Activated T-cell treated with anti-CD3 and anti-CD28 coated beads, Interleukin-2, amount 50 U/mL, for 24 hours (primary cell): Measurements from ENCODE around the gene TCERG1.

Experiments used
- DNase-seq: peaks from one replicate; pipeline ENCODE4 v3.0.0-alpha.2; 2020
- H3K27ac Mint-ChIP-seq: 2 replicates; pipeline ENCODE4 v1.8.0; 2020; ENCODE audit warnings: mild to moderate bottlenecking, mixed read lengths
- H3K27me3 Mint-ChIP-seq: 2 replicates; pipeline ENCODE4 v1.8.0; 2020; ENCODE audit warnings: mixed read lengths
- H3K36me3 Mint-ChIP-seq: 2 replicates; pipeline ENCODE4 v1.8.0; 2020; ENCODE audit warnings: low read depth, mixed read lengths
- H3K4me1 Mint-ChIP-seq: 2 replicates; pipeline ENCODE4 v1.8.0; 2020; ENCODE audit warnings: low read depth, mixed read lengths
- H3K4me3 Mint-ChIP-seq: 2 replicates; pipeline ENCODE4 v1.8.0; 2020; ENCODE audit warnings: mild to moderate bottlenecking, moderate library complexity, mixed read lengths
- H3K9me3 Mint-ChIP-seq: 2 replicates; pipeline ENCODE4 v1.8.0; 2020; ENCODE audit warnings: mixed read lengths

Gene TCERG1

DNA sequence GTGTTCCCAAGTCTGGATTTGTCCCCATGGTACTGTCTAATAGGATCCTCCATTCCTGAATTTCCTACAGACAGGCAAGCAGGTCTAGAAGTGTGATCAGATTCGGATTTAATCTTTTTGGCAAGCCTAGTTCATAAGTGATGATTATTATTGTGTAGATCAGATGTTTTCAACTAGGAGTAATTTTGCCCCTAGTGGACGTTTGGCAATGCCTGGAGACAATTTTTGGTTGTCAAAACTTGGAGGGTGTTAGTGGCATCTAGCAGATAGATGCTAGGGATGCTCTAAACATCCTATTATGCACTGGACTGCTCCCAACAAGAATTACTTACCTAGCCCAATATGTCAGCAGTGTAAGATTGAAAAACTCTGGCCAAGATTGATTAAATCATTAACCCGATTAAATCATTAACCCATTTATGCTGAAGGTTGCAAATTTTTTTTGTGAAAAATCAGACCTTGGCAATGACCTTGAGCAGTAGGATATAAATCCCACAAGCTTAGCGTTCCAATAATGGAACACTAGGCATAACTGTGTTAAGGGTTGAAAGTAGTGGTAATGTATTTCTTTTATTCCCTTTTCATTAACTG, 28.2 kb downstream of the TCERG1 start:
- Mint-ChIP-seq H3K36me3 (peaks cover 90% of the 10 kb centered on the region), H3K27ac (no peak overlapping the region), H3K27me3 (no peaks in the 10 kb centered on the region), H3K4me1 (peaks cover 7% of the 10 kb centered on the region), H3K4me3 (no peak overlapping the region), H3K9me3 (no peaks in the 10 kb centered on the region)
- no peak for DNase-seq

DNA sequence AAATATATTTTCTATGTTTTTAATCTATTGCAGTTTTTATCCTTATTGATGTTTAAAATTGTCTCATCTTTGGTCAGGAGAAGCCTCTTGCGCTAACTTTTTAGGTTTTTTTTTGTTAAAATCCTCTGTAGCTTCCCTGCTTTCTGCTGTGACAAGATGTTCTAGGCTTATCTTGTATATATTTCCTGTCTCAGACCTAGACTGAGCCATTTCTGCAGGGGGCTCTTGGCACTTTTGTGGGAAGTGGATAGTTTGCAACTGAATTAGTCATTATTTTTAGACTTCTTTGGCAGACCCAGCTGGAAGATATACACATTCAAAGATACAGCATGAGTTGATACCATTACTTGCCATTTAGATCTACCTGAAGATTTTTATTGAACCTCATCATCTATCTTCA, 28.8 kb downstream of the TCERG1 start:
- peaks cover 88% of the 10 kb centered on the region for H3K36me3 Mint-ChIP-seq
- H3K9me3 Mint-ChIP-seq: no peaks in the 10 kb centered on the region
- H3K4me1 Mint-ChIP-seq: peaks cover 7% of the 10 kb centered on the region
- DNase-seq: no peak
- H3K4me3 Mint-ChIP-seq: no peak overlapping the region
- H3K27ac Mint-ChIP-seq: no peak overlapping the region
- H3K27me3 Mint-ChIP-seq: no peaks in the 10 kb centered on the region

DNA sequence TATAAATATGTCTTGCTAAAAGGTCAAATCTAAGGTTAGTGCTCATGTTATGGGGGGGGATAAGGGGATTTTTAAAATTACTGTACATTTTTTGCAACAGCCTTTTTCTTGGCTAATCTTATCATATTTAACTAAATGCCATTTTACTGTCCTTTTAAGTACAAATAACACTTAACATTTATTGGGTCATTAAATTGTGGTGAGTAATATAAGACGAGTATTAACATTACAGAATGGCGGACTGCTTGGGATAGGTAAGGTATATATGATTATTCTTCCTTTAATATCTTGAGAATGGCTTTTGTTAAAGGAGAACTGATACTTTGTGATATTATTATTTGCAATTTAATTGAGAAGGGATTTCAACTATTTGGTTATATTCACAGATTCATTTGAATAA, 35.6 kb downstream of the TCERG1 start:
- Mint-ChIP-seq H3K9me3 (no peaks in the 10 kb centered on the region), H3K36me3 (peaks cover 91% of the 10 kb centered on the region), H3K27me3 (no peaks in the 10 kb centered on the region), H3K27ac (no peak overlapping the region), H3K4me1 (no peaks in the 10 kb centered on the region), H3K4me3 (no peak overlapping the region)
- no peak for DNase-seq

DNA sequence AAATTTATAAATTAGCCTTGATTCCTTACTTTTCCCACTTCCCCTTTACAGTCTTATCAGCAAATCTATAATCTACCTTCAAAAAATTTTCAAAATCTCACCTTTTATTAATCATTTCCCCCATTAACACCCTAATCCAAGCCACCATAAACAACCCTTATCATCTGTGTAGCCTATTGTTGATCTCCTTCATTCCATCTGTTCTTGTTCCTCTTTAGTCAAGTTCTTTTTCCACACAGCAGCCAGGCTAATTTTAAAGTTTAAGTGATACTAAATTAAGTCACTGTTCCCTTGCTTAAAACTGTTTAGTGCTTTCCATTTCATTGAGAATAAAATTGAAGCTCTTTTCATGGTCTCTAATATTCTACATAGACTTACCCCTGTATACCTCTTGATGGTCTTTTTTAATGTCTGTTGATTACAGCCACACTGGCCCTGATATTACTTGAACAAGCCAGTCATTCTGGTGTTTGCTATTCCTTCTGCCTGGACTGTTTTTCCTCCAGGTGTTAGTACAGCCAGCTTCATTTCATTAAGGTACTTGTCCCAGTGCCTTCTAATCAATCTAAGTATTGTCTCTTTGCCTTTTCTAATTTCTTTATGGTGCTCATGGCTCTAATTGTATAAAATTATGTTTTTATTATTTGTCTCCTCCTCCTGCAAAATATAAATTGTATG, 37.7 kb downstream of the TCERG1 start:
- Mint-ChIP-seq H3K9me3 (no peaks in the 10 kb centered on the region), H3K4me3 (no peak overlapping the region), H3K4me1 (no peaks in the 10 kb centered on the region), H3K36me3 (peaks cover 91% of the 10 kb centered on the region), H3K27ac (peak overlapping the region; percentile 0), H3K27me3 (no peaks in the 10 kb centered on the region)
- DNase-seq: no peak

DNA sequence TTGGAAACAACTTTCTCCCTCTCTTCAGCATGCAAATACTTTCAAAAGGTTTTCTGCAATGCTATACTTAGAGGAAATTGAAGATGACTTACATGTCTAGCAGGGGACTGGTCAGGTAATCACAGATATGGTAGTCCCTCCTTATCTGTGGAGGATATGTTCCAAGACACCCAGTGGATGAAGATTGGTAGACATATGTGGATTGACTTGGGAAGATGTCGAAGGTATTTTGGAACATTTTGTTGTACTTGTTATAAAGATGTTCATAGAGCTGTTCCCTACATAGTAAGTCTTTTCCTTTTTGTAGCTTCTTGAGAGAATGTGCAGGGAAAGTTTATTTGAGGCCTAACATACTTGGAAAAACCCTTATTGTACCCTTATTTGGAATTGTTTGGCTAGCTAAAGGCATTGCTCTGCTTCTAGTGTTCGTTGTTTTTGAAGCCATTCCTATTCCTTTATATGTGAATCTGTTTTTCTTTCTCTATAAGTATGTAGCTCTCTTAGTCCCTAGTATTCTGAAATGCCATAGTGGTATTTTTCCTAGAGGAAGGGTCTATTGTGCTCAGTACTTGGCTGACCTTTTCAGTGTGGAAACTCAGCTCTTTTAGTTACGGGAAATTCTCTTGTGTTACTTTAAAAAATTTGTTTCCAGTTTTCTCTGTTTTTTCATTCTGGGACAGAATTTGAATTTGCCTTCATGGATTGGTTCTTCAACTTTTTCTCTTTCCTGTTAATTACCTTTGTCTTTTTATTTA, 43.1 kb downstream of the TCERG1 start:
- Mint-ChIP-seq H3K36me3 (peaks cover 95% of the 10 kb centered on the region), H3K27ac (no peak overlapping the region)

DNA sequence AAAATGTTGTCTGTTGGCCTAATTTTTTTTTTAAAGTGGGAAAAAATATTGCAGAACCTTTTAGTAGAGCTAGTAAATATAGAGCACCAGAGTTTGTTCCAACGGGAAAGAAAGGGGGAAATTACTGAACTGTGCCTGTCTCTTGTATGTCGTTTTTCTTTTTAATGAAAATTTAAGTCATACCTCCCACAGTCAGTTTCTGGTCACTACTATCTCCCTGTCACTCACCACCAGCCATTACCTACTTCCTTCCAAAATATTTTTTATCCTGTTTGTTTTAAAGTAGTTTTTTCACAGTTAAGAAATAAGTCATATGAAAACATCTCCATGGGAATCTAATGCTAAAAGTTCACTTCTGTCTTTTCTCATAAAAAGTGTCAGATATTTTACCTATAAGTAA, 47.5 kb downstream of the TCERG1 start:
- Mint-ChIP-seq H3K4me3 (no peak overlapping the region), H3K27ac (no peak overlapping the region), H3K27me3 (no peaks in the 10 kb centered on the region), H3K36me3 (peaks cover 85% of the 10 kb centered on the region), H3K4me1 (peaks cover 5% of the 10 kb centered on the region), H3K9me3 (no peaks in the 10 kb centered on the region)
- no peak for DNase-seq

More for the DNA sequence above, 43.1 kb downstream of the TCERG1 start:
- no peaks in the 10 kb centered on the region for H3K9me3 Mint-ChIP-seq
- no peaks in the 10 kb centered on the region for H3K27me3 Mint-ChIP-seq
- H3K4me3 Mint-ChIP-seq: no peak overlapping the region
- H3K4me1 Mint-ChIP-seq: peaks cover 2% of the 10 kb centered on the region
- no peak for DNase-seq

DNA sequence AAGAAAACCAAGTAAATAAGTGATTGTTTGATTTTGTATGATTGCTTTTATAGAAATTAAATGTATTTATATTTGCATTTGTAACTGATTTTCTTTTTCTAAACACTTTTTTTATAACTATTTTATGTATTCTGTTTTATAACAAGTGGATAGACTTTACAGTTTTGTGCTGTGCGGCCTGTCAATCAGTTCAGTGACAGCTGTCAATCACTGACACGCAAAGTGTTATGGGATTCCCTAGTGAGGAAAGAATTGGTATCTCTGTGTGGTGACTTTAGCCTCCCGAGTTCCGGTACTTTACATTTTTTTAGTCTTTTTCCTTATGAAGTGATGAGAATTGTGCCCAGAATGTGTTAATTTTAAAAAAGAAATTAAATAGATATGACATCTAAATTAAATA, 52.5 kb downstream of the TCERG1 start:
- Mint-ChIP-seq H3K4me1 (peaks cover 4% of the 10 kb centered on the region), H3K9me3 (no peaks in the 10 kb centered on the region), H3K27ac (no peak overlapping the region), H3K27me3 (no peaks in the 10 kb centered on the region), H3K36me3 (peaks cover 82% of the 10 kb centered on the region), H3K4me3 (no peak overlapping the region)
- DNase-seq: no peak

DNA sequence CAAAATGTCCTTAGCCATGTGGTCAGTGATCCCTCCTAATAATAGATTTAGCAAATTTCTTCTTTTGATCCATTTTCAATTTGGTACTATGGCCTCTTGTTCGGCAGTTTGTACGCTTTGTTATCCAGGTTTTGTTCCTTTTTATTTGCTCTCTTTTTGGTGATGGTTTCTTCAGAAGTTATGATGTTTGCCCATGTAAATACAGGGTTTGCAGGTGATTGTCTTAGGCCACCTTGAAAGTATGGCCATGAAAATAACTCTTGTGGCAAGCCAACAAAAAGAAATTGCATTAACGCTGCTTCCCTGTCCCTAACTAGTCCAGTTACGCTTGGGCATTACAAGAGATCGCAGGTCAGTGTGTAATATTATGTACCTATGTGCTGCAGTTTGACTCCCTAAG, 60.3 kb downstream of the TCERG1 start:
- no peaks in the 10 kb centered on the region for H3K4me1 Mint-ChIP-seq
- no peak overlapping the region for H3K4me3 Mint-ChIP-seq
- no peaks in the 10 kb centered on the region for H3K9me3 Mint-ChIP-seq
- no peak overlapping the region for H3K27ac Mint-ChIP-seq
- no peak for DNase-seq
- H3K36me3 Mint-ChIP-seq: peaks cover 97% of the 10 kb centered on the region
- no peaks in the 10 kb centered on the region for H3K27me3 Mint-ChIP-seq

DNA sequence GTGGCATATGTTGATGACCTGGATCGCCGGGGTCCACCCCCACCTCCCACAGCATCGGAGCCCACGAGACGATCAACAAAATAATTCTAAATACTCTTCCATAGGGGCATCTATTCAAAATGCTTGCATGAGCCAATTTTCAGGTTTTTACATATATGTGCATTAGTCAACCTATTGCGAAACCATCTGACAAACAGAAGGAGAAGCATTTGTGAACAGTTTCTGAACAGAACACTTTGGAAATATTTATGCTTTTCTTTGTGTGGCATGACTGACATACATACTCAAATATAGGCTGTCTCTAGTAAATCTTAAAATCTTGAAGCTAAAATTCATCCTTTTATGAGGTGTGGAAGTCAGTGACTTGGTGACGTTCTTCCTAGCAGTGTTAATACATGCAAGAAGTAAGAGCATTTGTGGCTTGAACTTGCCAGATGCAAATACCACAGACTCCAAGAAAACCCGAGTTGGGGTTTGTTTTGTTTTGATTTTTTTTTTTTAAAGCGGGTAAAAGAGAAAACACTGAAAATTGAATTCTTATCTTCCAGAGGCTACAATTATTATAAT, 63.5 kb downstream of the TCERG1 start:
- no peak for DNase-seq
- H3K27me3 Mint-ChIP-seq: no peaks in the 10 kb centered on the region
- no peaks in the 10 kb centered on the region for H3K9me3 Mint-ChIP-seq
- no peak overlapping the region for H3K27ac Mint-ChIP-seq
- no peaks in the 10 kb centered on the region for H3K4me1 Mint-ChIP-seq
- no peak overlapping the region for H3K4me3 Mint-ChIP-seq
- peaks cover 81% of the 10 kb centered on the region for H3K36me3 Mint-ChIP-seq

DNA sequence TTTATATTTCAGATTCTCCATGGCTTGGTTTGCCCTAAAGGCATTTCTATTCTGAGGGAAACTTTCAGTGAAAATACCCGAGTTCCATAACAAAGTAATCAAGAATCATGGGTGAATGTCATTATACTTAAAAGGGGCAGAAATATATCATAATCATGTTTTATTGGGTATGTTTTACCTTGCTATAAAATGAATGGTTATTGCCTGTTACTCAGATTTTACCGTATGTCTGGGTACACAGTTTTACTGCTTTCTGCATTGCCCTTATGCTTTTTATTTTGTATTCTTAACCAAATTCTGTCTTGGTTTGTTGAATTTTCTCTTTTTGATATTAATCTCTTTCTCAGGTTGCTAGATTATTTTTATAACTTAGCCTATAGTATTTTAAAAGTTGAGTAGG, 66.3 kb downstream of the TCERG1 start:
- no peaks in the 10 kb centered on the region for H3K9me3 Mint-ChIP-seq
- H3K4me3 Mint-ChIP-seq: no peak overlapping the region
- no peak for DNase-seq
- H3K27ac Mint-ChIP-seq: no peak overlapping the region
- H3K27me3 Mint-ChIP-seq: no peaks in the 10 kb centered on the region
- no peaks in the 10 kb centered on the region for H3K4me1 Mint-ChIP-seq
- H3K36me3 Mint-ChIP-seq: peaks cover 53% of the 10 kb centered on the region

DNA sequence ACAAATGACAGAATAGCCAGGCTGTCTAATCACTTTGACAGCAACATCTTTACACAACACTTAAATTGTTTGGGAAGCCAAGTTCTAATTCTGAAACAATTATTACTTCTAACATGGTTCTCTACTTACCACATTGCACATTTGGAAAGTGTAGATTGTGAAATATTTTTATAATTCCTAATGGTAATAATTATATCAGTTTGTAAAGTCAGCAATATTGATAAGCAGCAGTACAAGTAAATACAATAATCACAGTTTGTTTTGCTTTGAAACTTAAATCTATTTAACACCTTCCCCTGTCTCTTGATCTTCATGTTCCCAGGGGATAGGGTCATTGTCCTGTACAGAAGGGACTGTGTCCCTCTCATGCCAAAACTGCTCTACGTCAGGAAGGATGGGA, 67.4 kb downstream of the TCERG1 start:
- Mint-ChIP-seq H3K27ac (peak overlapping the region; percentile 6), H3K27me3 (peaks cover 2% of the 10 kb centered on the region)

DNA sequence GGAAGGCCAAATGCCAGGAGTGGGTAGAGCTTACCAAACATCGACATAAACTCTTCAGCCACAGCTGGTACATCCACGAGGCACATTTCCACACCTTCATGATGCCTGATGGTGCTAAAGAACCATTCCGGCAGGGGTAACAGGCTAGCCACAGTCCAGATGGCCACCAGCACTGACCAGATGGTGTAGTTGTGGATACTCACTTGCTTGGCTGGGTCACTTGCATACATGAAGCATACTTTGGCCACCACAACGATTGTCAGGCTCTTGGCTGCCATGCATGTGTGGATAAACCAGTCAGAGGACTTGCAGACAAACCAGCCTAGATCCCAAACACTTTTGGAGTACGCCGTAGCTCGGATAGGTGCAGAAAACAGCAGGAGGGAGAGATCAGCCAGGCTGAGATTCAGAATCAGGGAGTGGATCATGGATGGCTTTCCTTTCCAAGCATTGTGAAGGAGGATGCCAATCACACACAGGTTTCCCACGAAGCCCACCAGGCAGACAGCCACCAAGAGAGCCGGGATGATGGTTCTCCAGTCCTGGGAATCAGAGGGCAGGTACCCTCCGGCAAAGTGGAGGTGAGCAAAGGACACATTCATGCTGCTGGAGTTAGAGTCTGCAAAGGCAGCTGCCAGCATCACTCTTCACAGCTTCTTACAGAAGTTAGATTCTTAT, 68.5 kb downstream of the TCERG1 start:
- Mint-ChIP-seq H3K27me3 (peaks cover 3% of the 10 kb centered on the region), H3K4me1 (no peaks in the 10 kb centered on the region), H3K4me3 (no peak overlapping the region), H3K36me3 (peaks cover 31% of the 10 kb centered on the region), H3K9me3 (no peaks in the 10 kb centered on the region), H3K27ac (no peak overlapping the region)
- no peak for DNase-seq

More for the DNA sequence above, 67.4 kb downstream of the TCERG1 start:
- H3K36me3 Mint-ChIP-seq: peaks cover 42% of the 10 kb centered on the region
- no peaks in the 10 kb centered on the region for H3K9me3 Mint-ChIP-seq
- no peaks in the 10 kb centered on the region for H3K4me1 Mint-ChIP-seq
- no peak overlapping the region for H3K4me3 Mint-ChIP-seq
- no peak for DNase-seq

DNA sequence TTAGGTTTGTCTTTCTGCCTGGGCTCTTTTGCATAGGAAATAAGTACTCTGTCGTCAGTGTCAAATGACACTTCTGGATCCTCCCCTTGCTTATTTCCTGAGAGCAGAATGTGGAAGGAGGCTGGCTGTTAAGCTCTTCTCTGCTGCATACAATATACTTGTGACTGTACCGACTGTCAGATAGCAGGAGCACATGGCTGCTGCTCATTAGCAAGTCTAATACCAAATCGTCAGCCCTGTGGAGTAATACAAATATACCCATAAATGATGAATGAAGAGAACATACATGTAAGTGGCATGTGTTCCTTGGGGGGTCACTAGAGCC, 69.0 kb downstream of the TCERG1 start, which contains the start of gene GPR151:
Gene GPR151 (minus strand): TSS at position 40 of the 325 bp plus-strand sequence. CDS start 77 bp downstream, outside the sequence.
- peaks cover 26% of the 10 kb centered on the region for H3K36me3 Mint-ChIP-seq
- H3K27me3 Mint-ChIP-seq: peaks cover 3% of the 10 kb centered on the region
- H3K4me1 Mint-ChIP-seq: no peaks in the 10 kb centered on the region
- DNase-seq: no peak
- H3K4me3 Mint-ChIP-seq: no peak within 1 kb of the TSS
- H3K9me3 Mint-ChIP-seq: no peaks in the 10 kb centered on the region
- H3K27ac Mint-ChIP-seq: peak within 1 kb of the TSS; percentile 6

DNA sequence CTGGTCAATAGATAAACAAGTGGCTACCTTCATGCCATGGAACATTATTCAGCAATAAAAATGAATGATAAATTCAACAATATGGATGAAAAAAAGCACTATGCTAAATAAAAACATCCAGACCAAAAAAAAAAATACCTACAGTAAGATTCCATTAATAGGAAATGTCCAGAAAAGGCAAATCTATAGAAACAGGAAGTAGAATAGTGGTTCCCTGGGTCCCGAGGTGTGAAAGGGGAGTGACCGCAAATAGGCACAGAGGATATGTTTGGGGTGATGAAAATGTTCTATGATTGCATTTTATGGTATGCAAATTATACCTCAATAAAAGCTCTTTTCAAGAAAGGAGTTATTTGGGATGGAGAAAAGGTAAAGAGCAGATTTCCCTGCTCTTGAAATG, 72.4 kb downstream of the TCERG1 start:
- Mint-ChIP-seq H3K36me3 (peaks cover 3% of the 10 kb centered on the region), H3K9me3 (no peaks in the 10 kb centered on the region), H3K27ac (peak overlapping the region; percentile 26), H3K27me3 (peaks cover 9% of the 10 kb centered on the region), H3K4me1 (no peaks in the 10 kb centered on the region), H3K4me3 (no peak overlapping the region)
- no peak for DNase-seq
